Measurements from ENCODE around the gene MFSD2A.
"Not testable (repeated sequence)": the region's sequence is repeated elsewhere in the genome, so short reads cannot be mapped to it uniquely, and the experiment has no call there.

The MFSD2A gene

DNA sequence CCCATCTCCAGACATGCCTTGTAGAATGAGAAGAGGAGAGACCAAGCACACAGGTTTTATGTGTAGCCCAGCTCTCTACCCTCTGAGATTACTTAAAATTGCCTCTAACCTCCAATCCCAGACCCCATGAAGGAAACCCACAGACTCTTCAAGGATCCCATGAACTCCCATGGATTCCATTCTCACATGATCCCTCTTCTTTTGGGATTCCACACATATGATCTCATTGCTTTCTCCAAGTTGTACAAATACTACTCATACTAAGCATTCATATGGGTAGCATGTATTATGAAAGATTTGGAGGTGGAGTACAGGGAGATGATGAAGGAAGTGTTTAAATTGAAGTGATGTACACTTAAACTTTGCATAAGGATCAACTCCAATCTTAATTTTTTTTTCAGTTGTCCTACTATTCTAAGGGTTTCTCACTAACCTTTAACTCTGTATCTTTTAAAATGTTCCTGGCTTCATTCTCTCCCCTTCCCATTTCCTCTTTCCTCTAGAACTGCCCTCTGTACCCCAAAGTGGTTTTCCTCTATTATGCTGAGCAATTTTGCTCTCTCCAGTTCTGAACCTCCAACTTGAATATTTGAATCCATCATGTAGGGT, 41.6 kb downstream of the MFSD2A start:
- no peak overlapping the region for H3K4me3 ChIP-seq (ENCODE audit: low read depth, low read length)

DNA sequence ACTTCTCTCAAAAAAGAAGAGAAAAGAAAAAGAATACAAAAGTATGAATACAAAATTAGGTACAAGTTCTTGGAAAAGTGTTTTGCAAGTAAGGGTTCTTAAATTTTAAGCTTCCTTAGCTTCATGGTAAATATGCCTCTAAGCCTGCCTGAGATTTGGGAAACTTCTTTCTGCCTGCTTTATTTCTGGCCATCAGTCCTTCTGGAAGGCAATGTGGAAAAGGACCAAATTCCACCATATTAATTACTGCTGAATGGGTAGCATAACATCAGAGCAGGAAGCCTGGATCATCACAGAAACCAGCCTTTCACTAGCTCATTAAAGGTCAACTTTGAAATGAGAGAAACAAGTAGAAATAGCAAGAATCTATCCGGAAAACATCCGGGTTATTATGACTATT, 46.5 kb downstream of the MFSD2A start:
- no peak overlapping the region for H3K4me3 ChIP-seq (ENCODE audit: low read depth, low read length)

DNA sequence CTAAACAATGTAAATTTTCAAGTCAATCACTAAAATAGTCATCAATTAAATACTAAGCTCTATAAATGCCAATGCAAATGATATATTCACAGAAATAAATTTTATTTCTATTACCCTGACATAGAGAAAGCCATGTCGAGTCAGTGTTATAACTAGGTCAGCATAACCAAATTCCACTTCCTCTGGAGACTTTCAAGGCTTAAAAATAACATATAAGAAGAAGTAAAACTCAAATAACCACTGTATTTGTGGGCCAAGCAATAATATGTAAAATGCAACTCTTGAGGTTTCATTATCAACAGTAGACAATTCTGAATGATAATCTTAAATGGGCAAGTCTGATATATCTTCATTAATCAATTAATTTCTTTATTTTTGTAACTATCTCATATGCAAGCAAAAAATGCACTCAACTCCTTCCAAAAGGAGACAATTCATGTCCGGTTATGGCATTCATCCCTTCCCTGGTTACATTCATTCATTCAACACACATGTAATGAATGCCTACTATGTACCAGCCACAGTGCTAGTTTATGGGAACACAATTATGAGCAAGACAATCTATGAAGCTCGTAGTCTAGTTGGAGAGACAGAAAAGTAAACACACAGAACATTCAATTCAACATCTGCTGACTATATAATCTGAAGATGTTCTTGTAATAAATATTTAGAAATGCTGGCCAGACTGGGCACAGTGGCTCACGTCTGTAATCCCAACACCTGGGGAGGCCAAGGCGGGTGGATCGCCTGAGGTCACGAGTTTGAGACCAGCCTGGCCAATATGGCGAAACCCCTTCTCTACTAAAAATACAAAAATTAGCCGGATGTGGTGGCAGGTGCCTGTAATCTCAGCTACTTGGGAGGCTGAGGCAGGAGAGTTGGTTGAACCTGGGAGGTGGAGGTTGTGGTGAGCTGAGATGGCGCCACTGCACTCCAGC, 48.5 kb downstream of the MFSD2A start:
- H3K4me3 ChIP-seq (ENCODE audit: low read depth, low read length): no peak overlapping the region

DNA sequence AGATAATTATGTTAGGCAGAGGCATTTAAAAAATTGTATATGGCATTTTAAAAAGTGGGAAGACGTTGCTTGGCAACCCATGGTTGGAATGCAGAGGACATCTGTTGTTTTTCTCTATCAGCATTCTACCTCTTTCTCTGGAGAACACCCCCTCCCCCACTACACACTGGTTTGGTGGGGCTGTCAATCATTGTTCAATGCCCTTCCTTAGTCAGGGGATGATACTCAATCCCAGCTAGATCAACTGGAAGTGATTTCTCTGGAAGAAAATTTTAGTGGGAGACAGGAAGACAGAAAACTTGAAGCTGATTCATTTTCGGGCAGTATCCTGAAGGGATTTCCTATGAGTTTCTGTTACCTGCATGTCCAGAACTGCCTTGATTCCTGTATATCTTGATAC, 49.9 kb downstream of the MFSD2A start:
- H3K4me3 ChIP-seq (ENCODE audit: low read depth, low read length): no peak overlapping the region

DNA sequence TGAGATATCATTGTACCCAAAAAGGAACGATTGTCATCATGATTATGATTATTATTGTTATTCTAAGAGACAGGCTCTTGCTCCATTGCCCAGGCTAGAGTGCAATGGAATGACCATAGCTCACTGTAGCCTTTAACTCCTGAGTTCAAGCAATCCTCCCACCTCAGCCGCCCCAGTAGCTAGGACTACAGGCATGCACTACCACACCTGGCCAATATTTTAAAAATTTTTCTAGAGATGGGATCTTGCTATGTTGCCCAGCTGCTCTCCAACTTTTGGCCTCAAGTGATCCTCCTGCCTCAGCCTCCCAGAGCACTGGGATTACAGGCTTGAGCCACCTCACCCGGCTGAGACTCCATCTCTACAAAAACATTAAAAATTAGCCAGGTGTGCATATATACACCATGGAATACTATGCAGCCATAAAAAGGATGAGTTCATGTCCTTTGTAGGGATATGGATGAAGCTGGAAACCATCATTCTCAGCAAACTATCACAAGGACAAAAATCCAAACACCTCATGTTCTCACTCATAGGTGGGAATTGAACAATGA, 52.6 kb downstream of the MFSD2A start:
- not testable (repeated sequence) for H3K4me3 ChIP-seq (ENCODE audit: low read depth, low read length)

DNA sequence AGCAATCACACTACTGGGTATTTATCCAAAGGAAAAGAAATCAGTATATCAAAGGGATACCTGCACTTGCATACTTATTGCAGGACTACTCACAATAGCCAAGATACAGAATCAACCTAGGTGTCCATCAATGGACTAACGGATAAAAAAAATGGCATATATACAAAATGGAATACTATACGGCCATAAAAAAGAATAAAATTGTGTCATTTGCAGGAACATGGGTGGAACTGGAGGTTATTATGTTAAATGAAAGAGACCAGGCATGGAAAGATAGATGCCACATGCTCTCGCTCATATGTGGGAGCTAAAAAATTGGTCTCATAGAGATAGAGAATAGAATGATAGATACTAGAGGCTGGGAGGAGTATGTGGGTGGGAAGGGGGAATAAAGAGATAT, 56.3 kb downstream of the MFSD2A start:
- H3K4me3 ChIP-seq (ENCODE audit: low read depth, low read length): no peak overlapping the region

DNA sequence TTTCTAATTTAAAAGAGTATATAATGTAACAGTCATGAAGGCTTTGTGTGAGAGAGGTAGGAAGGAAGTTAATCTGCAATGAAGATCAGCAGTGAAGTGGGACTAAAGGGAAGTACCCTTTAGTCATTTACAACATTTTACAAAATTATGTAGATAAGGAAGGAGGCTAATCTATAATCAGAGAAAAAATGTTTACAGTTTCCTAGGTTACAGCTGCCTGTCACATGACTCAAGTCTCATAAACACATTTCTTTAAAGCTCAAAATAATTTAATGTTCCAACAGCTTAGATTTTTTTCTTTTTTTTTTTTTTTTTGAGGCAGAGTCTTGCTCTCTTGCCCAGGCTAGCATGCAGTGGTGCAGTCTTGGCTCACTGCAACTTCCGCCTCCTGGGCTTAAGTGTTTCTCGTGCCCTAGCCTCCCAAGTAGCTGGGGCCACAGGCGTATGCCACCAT, 59.3 kb downstream of the MFSD2A start:
- no peak overlapping the region for H3K4me3 ChIP-seq (ENCODE audit: low read depth, low read length)

DNA sequence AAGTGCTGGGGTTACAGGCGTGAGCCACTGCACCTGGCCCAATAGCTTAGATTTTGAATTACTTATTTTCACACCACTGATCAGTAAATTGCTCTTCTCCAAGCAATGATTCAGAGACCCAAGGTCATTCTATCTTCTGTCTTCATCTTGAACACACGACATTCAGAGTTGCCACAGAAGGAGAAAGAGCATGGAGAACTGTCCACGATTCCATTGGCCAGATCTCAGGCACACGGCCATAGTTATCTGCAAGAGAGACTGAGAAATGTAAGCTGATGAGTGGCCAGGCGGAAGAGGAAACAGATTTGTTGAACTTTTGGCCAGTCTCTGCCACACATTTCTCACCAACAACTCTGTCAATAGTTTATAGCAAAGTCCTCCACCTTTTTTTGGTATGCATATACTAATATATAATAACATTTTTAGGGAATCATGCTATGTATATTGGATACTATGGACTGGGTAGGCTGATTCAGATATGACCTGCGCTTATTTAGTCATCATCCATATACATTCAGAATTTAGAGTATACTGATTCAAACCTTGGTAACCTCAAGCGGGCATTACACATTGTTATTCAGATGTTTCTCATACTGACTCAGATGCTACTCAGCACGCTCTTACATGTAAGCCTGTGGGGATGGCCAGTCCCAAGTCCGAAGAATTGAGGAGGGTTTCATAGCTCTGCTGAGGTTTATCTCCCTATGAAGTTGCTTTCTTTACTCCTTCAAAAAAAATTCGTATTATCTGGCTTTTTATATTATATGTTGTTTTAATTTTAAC, 60.1 kb downstream of the MFSD2A start:
- no peak overlapping the region for H3K4me3 ChIP-seq (ENCODE audit: low read depth, low read length)

DNA sequence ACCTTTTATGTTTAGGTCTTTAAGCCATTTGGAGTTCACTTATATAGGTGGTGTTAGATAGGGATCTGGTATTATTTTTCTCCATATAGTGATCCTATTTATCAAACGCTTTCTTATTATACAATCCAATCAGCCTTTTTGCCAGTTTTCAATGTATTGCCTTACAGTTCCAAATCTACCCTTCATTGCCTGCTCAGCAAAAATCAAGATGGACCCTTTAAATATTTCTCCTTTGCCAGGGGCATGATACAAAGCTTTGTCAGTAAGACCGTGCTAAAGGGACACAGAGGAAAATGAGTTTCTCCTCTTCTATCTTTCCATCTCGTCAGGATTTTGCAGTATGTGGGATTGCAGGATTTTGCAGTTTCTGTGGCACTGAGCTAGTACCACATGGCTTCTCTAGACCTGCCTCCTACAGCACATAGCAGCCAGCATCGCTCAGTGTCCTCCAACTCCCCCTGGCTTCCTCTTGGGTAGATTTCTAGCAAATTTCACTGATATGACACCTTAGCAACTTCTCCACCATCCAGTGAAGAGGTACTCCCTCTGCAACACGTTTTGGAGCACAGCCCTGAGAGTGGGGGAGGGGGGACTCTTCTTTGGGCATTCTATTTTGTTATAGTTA, 63.1 kb downstream of the MFSD2A start:
- H3K4me3 ChIP-seq (ENCODE audit: low read depth, low read length): no peak overlapping the region

All from iPS-11a (cell line).